K562 (cell line): ENCODE data around the gene DNAJB11.

ENCODE experiments used
- CTCF ChIP-seq, 3 experiments: IDR thresholded peaks in 2 of 3; conservative IDR thresholded peaks in 1 of 3; 2 replicates each; pipeline ENCODE4 v1.5.1; 2011 to 2012; ENCODE audit warnings: low read length in 3 of 3, mild to moderate bottlenecking in 3 of 3, control low read depth in 2 of 3, improper control_type of control experiment in 1 of 3, inconsistent platforms in 1 of 3, low read depth in 1 of 3, mixed read lengths in 1 of 3, moderate library complexity in 1 of 3; ENCODE audit not compliant: insufficient read depth in 2 of 3
- EP300 ChIP-seq: IDR thresholded peaks from 2 replicates; pipeline ENCODE4 v1.6.1; 2012; ENCODE audit warnings: low read length, improper control_type of control experiment
- POU5F1 ChIP-seq: fragments of 150-350 bp; IDR thresholded peaks from 2 replicates; pipeline ENCODE4 v1.6.1; 2014; ENCODE audit warnings: borderline replicate concordance, low read length, low read depth, mild to moderate bottlenecking; ENCODE audit not compliant: partially characterized antibody
- SETDB1 ChIP-seq: IDR thresholded peaks from one replicate; pipeline ENCODE4 v1.6.1; 2012; ENCODE audit warnings: low read length, control low read depth, inconsistent platforms
- SMAD4 ChIP-seq: fragments of 250-450 bp; sonication (Bioruptor Pico); conservative IDR thresholded peaks from 2 replicates; pipeline ENCODE4 v1.8.0; 2021; ENCODE audit warnings: inconsistent platforms, mild to moderate bottlenecking, moderate library complexity
- ZFP36 ChIP-seq: fragments of 150-350 bp; IDR thresholded peaks from 2 replicates; pipeline ENCODE4 v1.6.1; 2018; ENCODE audit warnings: low read length, low read depth; ENCODE audit not compliant: partially characterized antibody
- TF ChIP-seq, protein P1 (sequence below): fragments of 250-450 bp; sonication (Bioruptor Pico); IDR thresholded peaks from 2 replicates; pipeline ENCODE4 v1.9.0; 2021; ENCODE audit warnings: mild to moderate bottlenecking, inconsistent platforms

GRCh38 chr3:186526256-186526606 is 44.3 kb upstream of the DNAJB11 start:
- no peak for TF ChIP-seq POU5F1
- TF ChIP-seq, protein P1, sequence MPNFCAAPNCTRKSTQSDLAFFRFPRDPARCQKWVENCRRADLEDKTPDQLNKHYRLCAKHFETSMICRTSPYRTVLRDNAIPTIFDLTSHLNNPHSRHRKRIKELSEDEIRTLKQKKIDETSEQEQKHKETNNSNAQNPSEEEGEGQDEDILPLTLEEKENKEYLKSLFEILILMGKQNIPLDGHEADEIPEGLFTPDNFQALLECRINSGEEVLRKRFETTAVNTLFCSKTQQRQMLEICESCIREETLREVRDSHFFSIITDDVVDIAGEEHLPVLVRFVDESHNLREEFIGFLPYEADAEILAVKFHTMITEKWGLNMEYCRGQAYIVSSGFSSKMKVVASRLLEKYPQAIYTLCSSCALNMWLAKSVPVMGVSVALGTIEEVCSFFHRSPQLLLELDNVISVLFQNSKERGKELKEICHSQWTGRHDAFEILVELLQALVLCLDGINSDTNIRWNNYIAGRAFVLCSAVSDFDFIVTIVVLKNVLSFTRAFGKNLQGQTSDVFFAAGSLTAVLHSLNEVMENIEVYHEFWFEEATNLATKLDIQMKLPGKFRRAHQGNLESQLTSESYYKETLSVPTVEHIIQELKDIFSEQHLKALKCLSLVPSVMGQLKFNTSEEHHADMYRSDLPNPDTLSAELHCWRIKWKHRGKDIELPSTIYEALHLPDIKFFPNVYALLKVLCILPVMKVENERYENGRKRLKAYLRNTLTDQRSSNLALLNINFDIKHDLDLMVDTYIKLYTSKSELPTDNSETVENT (CRISPR knock-in tag) = no peak
- no peak for TF ChIP-seq SMAD4
- TF ChIP-seq EP300 = no peak
- TF ChIP-seq ZFP36 = no peak
- TF ChIP-seq CTCF (IDR thresholded peaks at IDR 0.05 in 2 of 3, conservative IDR thresholded peaks at IDR 0.05 in 1 of 3; ENCODE audit: insufficient read depth in 2 of 3, low read depth in 1 of 3, low read length in 3 of 3) = no peak
- TF ChIP-seq SETDB1 = no peak
